Left colon (tissue), 2 donors: Measurements from ENCODE around the gene FXYD7. TPM values are rescaled to one million over a fixed set of nuclear protein-coding genes. Genes with fewer than 3 reads are reported as not detected.
A peak's percentile ranks its signal among the peaks of the same experiment; 100 is the strongest.

ENCODE experiments used
- ATAC-seq: fragments of 200-7000 bp; cut with Tn5 transposase; one replicate; pipeline ENCODE4 v1.9.1; 2020; ENCODE audit warnings: mild to moderate bottlenecking, moderate library complexity
- DNase-seq, 2 donors: peaks; one replicate each; pipeline ENCODE4 v3.0.0-alpha.2; 2020
- intact Hi-C, 2 donors: fragments of 100-400 bp; cut with DNase I in 1 of 2; cut with micrococcal nuclease in 1 of 2; formaldehyde crosslinking; loops; one replicate each; pipeline versions ENCODE4 v1.11.2 to v1.14.0; 2022; cut with DNase I, micrococcal nuclease
- total RNA-seq, 2 donors: library from RNA; stranded (reverse); fragmentation: NEBNext Ultra II Directional; extraction: Animal tissue kit (Norgen Biotek cat#: 25700); gene quantifications; one replicate each; pipeline ENCODE4 v1.2.1, GENCODE V29; 2021
- donor health status: DM: no; HTN: no; CAD: no.
- donor health status: DM: yes; HTN: yes; CAD: no.

The FXYD7 gene
- total RNA-seq, 2 donors from 2014 or later, result not detected

GRCh38 chr19:35108730-35109129 is 34.3 kb upstream of the FXYD7 start:
- intact Hi-C loops, result no loop called here
- DNase-seq (no peak), ATAC-seq (no peak)

- intact Hi-C loops, result no loop called here
- ATAC-seq (peak; percentile 65), DNase-seq (peak; percentile 63 to 69)
Measured at GRCh38 chr19:35109395-35110112, 33.5 kb upstream of the FXYD7 start.

- ATAC-seq (no peak), DNase-seq (no peak)
- intact Hi-C loops, result no loop called here
Measured at GRCh38 chr19:35110974-35111373, 32.1 kb upstream of the FXYD7 start.

DNA sequence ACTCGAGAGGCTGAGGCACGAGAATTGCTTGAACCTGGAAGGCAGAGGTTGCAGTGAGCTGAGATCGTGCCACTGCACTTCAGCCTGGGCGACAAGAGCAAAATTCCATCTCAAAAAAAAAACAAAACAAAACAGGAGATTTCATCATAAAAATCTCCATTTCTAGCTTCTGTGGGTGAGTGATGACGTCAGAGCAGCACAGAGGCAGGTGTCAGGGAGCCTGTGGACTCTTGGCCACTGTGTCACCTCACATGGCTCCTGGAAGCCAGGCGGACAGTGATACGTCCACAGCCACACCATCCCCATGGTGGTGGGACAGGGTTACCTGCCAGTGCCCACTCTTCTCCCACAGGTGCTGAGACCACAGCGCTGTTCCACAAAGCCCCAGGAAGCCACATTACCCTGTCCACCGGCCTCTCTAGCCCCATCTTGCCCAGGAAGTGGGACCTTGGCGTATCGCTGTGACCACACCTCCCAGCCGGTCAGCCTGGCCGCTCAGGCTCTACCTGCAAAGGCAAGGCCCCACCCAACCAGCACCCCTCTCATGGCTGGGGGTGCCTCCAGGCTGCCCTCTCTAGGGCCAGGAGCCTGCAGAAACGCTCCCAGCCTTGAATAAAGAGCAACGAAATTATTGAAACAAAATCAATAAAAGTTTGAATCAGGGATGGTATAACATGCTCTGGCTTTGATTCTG is 29.9 kb upstream of the FXYD7 start:
- intact Hi-C loops, result no loop called here

DNA sequence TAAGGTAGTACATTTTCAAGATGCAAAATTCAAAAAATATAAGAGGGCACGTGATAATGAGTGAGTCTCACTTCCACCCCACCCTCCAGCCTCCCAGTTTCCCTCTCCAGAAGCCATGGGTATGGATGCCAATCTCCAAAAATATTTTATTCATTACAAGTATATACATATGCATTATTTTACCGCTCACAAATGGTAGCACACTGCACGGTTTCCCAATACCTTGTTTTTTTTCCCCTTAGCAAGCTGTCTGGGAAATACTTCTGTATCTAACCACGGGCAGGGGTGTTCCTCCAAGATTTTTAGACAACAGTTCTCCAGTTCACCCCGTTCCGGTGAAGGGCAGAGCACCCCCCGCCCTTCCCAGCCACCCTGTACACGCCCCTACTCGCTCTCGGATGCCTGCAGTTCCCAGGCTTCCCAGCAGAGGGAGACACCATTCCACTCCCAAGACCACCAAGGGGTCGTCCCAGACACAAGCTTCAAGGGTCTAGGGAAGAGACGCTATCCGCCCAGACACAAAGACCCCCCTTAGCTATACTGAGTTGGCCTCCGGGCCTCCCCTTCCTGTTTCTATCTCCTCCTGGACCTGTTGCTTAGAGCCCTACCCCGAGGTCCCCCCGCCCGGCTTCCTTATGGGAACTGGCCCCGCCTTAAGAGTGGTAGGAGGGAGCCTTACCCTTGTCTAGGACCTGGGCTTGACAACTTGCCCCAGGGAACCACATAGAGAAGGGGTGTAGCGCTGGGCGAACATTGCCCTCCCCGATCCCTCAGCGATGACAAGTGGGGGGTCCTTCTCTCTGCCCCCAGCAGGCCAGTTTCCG is 28.5 kb upstream of the FXYD7 start:
- intact Hi-C loops, result no loop called here
- peak; percentile 65 for ATAC-seq
- DNase-seq, result peak; percentile 85 to 86

More for the DNA sequence above, 29.9 kb upstream of the FXYD7 start:
- no peak for ATAC-seq
- DNase-seq, result no peak

- intact Hi-C loops, result no loop called here
- DNase-seq (peak; percentile 80 to 88), ATAC-seq (peak; percentile 68)
Measured at GRCh38 chr19:35115177-35115951, 27.7 kb upstream of the FXYD7 start, which contains the start of gene FXYD3. Gene FXYD3, plus strand, starts transcription at chr19:35115823. Its CDS starts 3,554 bp downstream, at chr19:35119377.

- ATAC-seq, result peak; percentile 47
- DNase-seq, result peak; percentile 80 to 87
- intact Hi-C loops, result no loop called here
Measured at GRCh38 chr19:35116072-35116801, 26.8 kb upstream of the FXYD7 start.

- DNase-seq (no peak), ATAC-seq (no peak)
- intact Hi-C loops, result no loop called here
Measured at GRCh38 chr19:35117116-35117515, 25.9 kb upstream of the FXYD7 start.

DNA sequence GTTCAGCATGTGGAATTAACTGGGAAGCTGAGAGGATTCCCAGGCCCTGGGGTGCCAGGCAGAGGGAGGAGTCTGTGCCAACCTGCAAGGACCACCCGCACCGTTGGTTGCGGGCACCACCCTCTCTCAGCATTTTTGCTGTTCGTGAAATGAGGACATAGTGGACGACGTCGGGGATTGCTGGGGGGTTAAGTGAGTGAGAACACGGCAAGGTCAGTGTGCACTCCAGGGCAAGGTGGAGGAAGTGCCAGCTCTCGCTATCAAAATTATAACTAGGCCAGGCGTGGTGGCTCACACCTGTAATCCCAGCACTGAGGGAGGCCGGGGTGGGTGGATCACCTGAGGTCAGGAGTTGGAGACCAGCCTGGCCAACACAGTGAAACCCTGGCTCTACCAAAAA is 25.3 kb upstream of the FXYD7 start:
- intact Hi-C loops, result no loop called here

GRCh38 chr19:35118268-35119020 is 24.6 kb upstream of the FXYD7 start:
- DNase-seq, result peak in 1 of 2 donors; percentile 50
- intact Hi-C loops, result no loop called here
- peak; percentile 11 for ATAC-seq

More for the DNA sequence above, 25.3 kb upstream of the FXYD7 start:
- ATAC-seq (peak; percentile 14), DNase-seq (peak; percentile 51 to 55)

- intact Hi-C loops, result no loop called here
- ATAC-seq, result no peak
- DNase-seq, result no peak
Measured at GRCh38 chr19:35119091-35119490, 24.0 kb upstream of the FXYD7 start.

GRCh38 chr19:35119578-35120155 is 23.4 kb upstream of the FXYD7 start:
- ATAC-seq, result no peak
- intact Hi-C loops, result no loop called here
- DNase-seq, result no peak

DNA sequence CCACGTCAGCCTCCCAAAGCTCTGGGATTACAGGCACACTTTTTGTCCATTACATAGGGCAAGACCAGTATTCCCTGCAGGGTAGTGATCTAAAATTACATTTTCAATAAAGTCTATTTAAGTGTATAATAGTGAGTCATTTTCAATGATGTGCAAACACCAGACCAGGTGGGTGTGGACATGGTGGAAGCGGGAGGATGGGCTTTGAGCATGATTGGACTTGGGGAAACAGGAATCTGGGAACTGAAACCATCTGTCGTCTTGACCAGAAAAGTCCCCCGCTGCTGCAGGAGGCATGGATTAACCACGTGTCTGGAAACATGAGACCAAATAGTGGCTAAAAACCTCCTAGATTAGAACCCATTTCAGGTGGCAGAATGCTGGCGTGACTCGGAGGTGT is 22.6 kb upstream of the FXYD7 start:
- ATAC-seq (peak; percentile 8), DNase-seq (peak in 1 of 2 donors; percentile 78)

GRCh38 chr19:35120898-35121297 is 22.2 kb upstream of the FXYD7 start:
- intact Hi-C loops, result no loop called here
- DNase-seq (peak in 1 of 2 donors; percentile 75), ATAC-seq (peak; percentile 13)

More for the DNA sequence above, 22.6 kb upstream of the FXYD7 start:
- intact Hi-C loops, result no loop called here

- ATAC-seq, result no peak
- intact Hi-C loops, result no loop called here
- no peak for DNase-seq
Measured at GRCh38 chr19:35122687-35123551, 20.1 kb upstream of the FXYD7 start.

DNA sequence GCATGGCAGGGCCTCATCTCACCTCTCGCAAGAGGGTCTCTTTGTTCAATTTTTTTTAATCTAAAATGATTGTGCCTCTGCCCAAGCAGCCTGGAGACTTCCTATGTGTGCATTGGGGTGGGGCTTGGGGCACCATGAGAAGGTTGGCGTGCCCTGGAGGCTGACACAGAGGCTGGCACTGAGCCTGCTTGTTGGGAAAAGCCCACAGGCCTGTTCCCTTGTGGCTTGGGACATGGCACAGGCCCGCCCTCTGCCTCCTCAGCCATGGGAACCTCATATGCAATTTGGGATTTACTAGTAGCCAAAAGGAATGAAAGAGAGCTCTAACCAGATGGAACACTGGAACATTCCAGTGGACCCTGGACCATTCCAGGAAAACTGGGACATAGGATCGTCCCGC is 19.5 kb upstream of the FXYD7 start:
- DNase-seq, result peak; percentile 61 to 80
- intact Hi-C loops, result no loop called here
- peak; percentile 6 for ATAC-seq
